ENCODE data around the gene HS6ST3.

The HS6ST3 gene

DNA sequence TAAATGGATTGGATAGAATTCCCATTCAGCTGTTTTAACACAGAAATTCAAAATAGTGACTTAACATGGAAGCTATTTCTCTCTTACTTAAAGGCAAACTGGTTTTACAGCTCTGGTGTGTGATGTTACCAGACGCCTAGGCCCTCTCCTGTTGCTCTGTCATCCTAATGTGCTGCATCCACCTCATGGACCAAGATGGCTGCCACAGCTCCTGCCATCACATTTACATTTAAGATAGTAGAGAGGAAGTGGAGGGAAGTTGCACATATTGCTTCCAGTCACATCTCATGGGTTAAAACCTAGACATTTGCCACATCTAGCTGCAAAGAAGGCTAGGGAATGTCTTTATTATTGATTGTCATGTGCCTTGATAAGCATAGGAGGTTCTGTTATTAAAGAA is 746.8 kb downstream of the HS6ST3 start:
- no peak for DNase-seq (ENCODE audit: low spot score)

DNA sequence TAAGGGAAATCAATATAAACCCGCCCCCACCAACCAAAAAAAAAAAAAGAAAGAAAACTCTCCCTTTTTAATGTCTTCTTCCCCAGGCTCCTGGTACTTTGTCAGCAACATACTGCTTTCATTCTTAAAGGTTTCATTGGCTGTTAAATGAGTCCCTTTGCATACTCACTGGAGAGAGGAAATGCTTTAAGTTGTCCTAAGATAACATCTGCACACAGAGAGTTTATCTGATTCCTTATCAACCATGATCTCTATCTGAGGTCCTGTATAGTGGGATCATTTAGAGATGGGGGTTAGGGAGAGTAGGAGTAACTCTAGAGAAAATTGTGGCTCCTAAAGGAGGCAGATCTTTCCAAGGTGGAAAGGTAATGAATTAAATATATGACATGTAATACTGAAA is 747.9 kb downstream of the HS6ST3 start:
- no peak for DNase-seq (ENCODE audit: low spot score)

DNA sequence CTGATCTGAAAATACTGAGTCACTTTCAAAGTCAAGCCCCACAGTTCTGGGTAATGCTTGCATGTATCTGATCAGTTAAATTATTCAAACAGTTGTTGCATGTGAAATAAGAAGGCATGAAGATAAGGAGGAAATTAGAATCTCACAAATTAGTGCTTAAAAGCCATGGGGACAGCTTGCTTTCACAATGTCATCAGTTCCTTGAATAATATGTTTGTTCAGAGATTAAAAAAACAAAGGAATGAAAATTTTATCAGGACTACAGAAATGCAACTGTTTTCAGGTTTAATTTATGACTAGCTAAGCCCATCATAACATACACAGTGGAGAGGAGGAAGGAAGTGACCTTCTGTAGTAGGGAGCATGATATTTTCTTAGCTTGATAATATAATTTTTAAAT is 754.3 kb downstream of the HS6ST3 start:
- no peak for DNase-seq (ENCODE audit: low spot score)

DNA sequence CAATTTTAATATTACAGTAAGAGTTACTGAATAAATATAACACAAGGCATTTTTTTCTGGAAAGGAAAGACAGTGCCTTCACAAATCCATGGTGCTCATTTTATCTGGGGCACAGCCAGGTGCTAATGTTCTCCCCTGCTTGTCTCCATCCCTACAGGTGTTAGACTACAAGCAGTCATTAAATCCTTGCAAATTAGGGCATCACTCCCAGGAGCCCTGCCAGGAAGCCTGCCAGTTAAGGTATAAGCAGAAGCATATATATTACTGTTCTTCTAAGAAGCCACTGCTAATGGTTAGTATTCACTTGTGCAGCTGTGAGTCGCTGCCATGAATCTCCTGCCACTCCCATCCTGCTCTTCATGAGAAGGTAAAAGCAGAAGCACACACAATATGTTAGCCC is 754.7 kb downstream of the HS6ST3 start:
- DNase-seq (ENCODE audit: low spot score) = no peak

DNA sequence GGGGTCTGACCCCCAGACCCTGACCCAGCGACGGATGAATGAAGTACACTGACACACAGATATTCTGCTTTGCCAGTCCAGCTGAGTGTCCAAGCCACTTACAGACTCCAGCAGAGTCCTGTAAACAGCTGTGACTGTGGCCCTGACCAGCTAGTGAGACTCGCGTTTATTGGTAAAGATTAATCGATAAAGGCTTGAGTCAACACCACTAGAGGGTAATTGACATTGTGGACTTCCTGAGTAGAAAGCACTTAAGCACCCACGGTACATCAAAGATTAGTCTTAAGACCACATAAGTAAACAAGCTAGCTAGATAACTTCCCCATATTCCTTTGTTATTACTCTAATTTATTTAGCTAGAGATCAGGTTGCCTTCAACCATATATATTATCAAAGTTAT is 758.4 kb downstream of the HS6ST3 start:
- DNase-seq (ENCODE audit: low spot score) = no peak

DNA sequence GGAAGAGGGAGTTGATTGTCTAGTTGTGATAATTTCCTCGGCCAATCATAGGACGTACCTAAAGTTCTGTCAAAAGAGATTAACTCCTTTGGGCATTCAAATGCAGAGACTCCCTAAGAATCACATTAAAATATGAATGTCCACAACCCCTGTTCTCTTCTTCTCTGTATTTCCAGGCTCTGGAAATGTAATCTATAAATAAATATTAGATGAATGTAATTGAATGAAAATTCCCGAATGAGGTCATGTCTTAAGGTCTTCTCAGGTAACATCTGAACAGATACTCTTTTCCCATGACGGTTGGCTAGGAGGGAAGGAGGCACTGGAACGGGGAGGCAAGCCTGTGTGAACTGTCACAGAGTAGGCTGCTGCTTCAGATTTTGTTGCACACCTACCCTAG is 759.2 kb downstream of the HS6ST3 start:
- no peak for DNase-seq (ENCODE audit: low spot score)

DNA sequence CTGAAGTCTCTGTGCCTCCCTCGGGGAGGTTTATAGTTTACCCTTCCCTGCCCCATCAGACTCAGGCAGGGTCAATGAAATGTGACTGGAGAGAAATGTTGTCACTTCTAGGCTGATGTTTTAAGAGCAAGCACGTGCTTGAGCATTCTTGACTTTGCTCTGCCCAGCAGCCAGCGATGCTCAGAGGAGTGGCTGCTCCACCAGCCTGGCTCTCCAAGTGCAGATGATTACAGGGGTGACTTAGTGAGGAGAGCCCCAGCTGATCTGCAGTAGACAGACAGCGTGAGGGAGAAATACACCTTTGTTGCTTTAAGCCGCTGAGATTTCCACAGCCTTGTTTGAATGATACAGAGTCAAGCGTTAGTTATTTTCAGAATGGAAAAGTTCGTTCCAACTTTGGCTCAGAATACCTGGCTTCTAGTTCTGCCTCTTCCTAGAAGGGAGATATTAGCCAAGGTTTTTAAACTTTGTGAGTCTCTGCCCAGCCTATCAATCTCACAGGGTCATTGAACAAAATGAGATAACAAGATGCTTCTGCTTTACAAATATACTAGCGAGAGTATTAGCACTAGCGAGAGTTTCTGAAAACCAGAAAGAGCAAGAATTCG is 760.7 kb downstream of the HS6ST3 start:
- DNase-seq (ENCODE audit: low spot score) = no peak

DNA sequence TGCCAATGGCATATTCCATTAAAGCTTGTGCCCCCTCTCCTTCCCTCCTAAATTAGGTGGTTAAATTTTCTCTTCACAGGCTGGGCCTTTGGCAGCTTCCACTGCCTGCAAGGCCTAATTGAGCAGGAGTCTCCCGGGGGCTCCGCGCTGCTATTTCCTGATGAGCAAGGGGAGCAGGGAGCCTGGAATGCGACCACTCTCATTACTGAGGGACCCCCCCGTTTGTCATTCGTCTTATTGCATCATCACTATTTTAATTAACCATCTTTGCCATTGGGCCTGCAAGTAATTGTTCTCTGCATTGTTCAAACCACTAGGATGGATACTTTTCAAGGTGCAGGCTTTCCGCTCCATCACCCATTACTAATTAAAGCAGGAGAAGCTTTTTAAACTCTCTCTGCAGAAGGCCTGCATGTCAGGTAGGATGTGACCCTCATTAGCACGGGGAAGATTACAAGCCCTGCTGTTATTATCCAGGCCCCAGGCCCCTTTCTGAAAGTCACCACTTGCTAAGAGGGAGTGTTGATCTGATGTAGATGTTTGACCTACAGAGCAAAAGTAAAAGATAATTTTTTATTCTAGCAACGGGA is 762.0 kb downstream of the HS6ST3 start:
- DNase-seq (ENCODE audit: low spot score) = no peak

DNA sequence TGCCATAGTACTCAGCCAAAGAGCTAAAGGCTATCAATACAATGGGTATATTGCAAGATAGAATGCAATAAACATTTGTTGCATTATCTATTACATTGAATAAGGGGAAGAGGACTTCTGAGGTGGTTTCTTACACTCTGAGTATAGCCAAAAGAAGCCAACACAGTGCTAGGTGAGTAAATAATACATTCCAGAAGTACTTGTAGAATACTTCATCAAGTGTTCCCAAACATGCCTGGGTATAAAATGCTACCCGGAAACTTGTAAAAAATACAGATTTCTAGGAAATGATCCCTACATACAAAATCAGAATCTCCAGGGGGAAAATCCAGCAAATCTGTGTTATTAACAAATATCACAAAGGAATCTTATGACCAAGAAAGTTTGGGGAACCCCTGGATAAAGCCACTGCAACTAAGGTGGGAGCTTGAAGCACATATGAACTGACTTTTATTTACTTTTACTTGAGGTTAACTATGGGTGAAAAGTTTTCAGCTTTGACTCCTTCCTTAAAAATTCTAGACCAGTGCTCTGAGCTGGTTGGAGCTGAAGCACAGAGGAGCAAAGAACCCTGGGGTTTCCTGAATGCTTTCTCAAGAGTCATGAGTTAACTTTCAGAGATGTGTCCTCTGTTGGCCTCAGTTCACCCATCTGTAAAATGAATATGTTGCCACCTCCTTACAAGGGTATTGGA is 768.4 kb downstream of the HS6ST3 start:
- DNase-seq (ENCODE audit: low spot score) = no peak

DNA sequence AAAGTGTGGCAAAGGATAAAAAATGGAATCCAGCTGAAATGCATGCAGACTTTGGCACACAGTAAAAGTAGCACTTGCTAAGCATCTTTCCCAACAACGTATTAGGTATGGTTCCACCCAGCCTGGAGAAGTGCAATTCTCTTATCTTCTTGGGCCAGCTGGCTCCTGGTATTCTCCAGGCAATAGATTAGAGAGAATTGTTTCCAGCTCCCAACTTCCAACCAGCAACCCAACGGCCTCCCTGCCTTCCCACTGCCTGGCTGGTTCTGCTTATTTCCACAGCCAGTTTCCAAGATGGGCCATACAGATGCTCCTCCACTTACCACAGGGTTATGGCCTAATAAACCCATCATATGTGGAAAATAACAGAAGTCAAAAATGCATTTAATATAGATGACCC is 771.0 kb downstream of the HS6ST3 start:
- DNase-seq (ENCODE audit: low spot score) = no peak

DNA sequence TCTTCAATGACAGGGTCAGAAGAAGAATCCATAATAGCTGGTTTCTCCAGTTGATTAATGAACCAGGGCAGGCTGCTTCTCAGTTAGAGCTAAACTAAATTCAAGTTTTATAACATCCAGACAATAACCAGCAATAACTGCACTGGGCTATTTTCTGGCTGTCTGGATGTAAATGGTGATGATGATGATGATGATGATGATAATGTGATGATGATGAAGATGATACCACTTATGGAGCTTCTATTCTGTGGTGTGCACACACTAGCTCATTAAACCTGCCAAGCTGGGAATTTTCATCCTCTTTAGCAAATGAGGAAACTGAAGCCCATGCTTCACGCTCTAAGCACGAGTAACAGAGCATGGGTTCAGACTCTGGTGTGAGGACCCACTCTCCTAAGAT is 772.2 kb downstream of the HS6ST3 start:
- no peak for DNase-seq (ENCODE audit: low spot score)

DNA sequence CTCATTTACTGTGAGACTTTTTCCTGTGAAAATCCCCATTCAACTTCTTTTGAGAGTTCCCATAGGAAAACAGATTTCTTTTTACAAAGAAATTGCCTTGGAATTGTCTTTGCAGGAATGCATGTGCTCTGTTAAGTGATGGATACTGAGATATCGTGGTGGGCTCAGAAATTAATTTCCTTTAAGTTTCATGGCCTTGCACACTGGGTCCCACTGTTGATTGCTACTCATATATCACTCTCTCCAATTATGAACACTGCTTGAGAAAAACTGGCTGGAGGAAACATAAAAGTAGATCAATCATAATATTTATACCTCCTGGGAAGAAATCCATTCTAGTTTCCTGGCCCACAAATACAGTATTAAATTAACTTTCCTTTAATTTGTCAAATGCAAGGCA is 773.1 kb downstream of the HS6ST3 start:
- DNase-seq (ENCODE audit: low spot score) = no peak

DNA sequence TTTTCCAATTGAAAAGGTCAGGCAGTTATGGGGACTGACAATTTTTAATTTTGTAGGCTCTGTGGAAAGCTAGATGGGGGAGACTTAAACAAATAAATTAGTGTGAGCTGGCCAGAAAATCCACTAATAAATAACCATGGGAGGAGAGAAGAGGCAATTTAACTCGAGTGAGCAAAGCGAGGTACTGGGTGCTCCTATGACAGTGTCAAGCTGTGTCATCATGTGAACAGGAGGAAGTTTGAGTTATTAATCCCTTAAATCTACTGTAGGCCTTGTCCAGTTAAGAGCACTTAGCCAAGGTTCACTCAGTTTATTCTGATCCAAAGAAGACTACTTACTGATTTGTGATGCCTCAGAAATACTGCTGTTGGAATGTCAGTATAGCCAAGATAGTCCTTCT is 781.6 kb downstream of the HS6ST3 start:
- no peak for DNase-seq (ENCODE audit: low spot score)

DNA sequence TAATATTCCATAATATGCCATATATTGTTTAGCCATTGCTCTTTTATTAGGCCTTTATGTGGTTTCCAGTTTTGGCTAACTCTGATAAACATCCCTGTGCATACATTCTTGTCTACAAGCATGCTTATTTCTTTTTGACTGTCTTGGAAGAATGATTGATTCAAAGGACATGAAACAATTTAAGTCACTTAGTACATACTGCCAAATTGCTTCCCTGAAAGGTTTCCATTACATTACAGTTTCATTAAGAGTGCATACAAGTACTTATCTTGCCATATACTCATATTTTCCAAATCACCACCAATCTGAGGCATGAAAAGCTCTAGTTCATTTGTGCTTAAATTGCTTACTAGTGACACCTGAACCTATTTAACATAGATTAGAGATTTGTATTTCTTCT is 790.5 kb downstream of the HS6ST3 start:
- DNase-seq (ENCODE audit: low spot score) = no peak
